A673 (cell line): ENCODE measurements around the gene GPRC5C. TPM values are rescaled to one million over a fixed set of nuclear protein-coding genes. Genes with fewer than 3 reads are reported as not detected.

Experiments used
- BruUV-seq: library from RNA; stranded (reverse); fragments of 400-500 nt; replicated peaks from 2 replicates; lab custom pipeline; 2021; lab: Mats Ljungman, UMichigan
- CTCF ChIA-PET: fragments of 300-600 bp; sonication (Branson Sonifier 250); formaldehyde crosslinking; loops from one replicate; lab custom pipeline; 2022; ENCODE audit warnings: antibody characterized with exemption; lab: Charles Lee
- POLR2A ChIA-PET: fragments of 300-600 bp; sonication (Branson Sonifier 250); formaldehyde crosslinking; loops from one replicate; lab custom pipeline; 2022; ENCODE audit warnings: antibody characterized with exemption; ENCODE audit not compliant: low non-redundant PET; lab: Charles Lee
- DNase-seq: peaks from one replicate; pipeline ENCODE4 v3.0.0-alpha.2; 2015; ENCODE audit warnings: low spot score
- H3K27ac ChIP-seq: fragments of 200-600 bp; sonication (generic); 2 replicates; pipeline ENCODE4 v1.5.1; 2016; ENCODE audit warnings: mixed run types, low read depth, mild to moderate bottlenecking, mixed read lengths, antibody characterized with exemption, low read length; ENCODE audit not compliant: poor library complexity, severe bottlenecking
- H3K27me3 ChIP-seq: fragments of 200-600 bp; sonication (generic); replicated peaks from 2 replicates; pipeline ENCODE4 v1.6.1; 2017; ENCODE audit warnings: mixed run types, low read depth, mild to moderate bottlenecking, mixed read lengths, antibody characterized with exemption, low read length; ENCODE audit not compliant: insufficient read depth, poor library complexity
- H3K36me3 ChIP-seq: fragments of 200-600 bp; sonication (generic); 2 replicates; pipeline ENCODE4 v1.6.1; 2016; ENCODE audit warnings: mixed run types, mild to moderate bottlenecking, mixed read lengths, antibody characterized with exemption, low read length; ENCODE audit not compliant: insufficient read depth, poor library complexity, severe bottlenecking
- H3K4me1 ChIP-seq: fragments of 200-600 bp; sonication (generic); 2 replicates; pipeline ENCODE4 v1.6.1; 2017; ENCODE audit warnings: mixed run types, mild to moderate bottlenecking, mixed read lengths, antibody characterized with exemption, low read length; ENCODE audit not compliant: insufficient read depth, poor library complexity, severe bottlenecking
- H3K4me3 ChIP-seq: fragments of 200-600 bp; sonication (generic); 2 replicates; pipeline ENCODE4 v1.5.1; 2016; ENCODE audit warnings: low read depth, mixed run types, mild to moderate bottlenecking, mixed read lengths, low read length; ENCODE audit not compliant: poor library complexity, severe bottlenecking
- H3K9me3 ChIP-seq: fragments of 200-600 bp; sonication (generic); 2 replicates; pipeline ENCODE4 v1.6.1; 2016; ENCODE audit warnings: mixed run types, low read depth, mild to moderate bottlenecking, mixed read lengths, antibody characterized with exemption, low read length; ENCODE audit not compliant: poor library complexity, severe bottlenecking
- EZH2 ChIP-seq: fragments of 200-600 bp; sonication (generic); IDR thresholded peaks from 2 replicates; pipeline ENCODE4 v1.6.1; 2017; ENCODE audit warnings: borderline replicate concordance, low read depth, mild to moderate bottlenecking, mixed read lengths, antibody characterized with exemption, low read length; ENCODE audit not compliant: poor library complexity, severe bottlenecking
- intact Hi-C: fragments of 100-400 bp; cut with micrococcal nuclease; formaldehyde crosslinking; loops from one replicate; pipeline ENCODE4 v1.10.0; 2022; ENCODE audit not compliant: unreplicated experiment
- total RNA-seq: library from RNA; stranded (reverse); gene quantifications from 2 replicates; pipeline ENCODE4 v1.2.3, GENCODE V29; 2021
- TF ChIP-seq, protein P1 (sequence below): fragments of 300-800, 200-600 bp; sonication (generic); conservative IDR thresholded peaks from 2 replicates; pipeline ENCODE4 v1.5.1; 2017; ENCODE audit warnings: low read depth, mild to moderate bottlenecking, antibody characterized with exemption, low read length, moderate library complexity, mixed read lengths

Gene GPRC5C
- total RNA-seq, 1 experiment from 2014 or later, result not detected

DNA sequence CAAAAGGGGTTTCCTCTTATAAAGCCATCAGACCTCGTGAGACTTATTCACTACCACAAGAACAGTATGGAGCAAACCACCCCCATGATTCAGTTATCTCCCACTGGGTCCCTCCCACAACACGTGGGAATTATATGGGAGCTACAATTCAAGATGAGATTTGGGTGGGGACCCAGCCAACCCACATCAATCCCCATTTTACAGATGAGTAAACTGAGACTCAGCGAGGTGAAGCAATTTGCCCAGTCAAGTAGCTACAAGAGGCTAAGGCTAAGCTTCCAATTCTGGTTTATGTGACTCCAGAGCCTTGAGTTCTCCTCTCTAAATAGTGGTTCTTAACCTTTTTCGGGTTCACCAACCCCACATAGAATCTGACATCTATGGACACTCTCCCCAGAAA lies 43.3 kb downstream of the GPRC5C start:
- no peaks in the 10 kb centered on the region for H3K36me3 ChIP-seq
- H3K27me3 ChIP-seq, result no peaks in the 10 kb centered on the region
- ChIA-PET CTCF (no interaction called here), POLR2A (no interaction called here)
- no peak for TF ChIP-seq EZH2
- TF ChIP-seq, protein P1, sequence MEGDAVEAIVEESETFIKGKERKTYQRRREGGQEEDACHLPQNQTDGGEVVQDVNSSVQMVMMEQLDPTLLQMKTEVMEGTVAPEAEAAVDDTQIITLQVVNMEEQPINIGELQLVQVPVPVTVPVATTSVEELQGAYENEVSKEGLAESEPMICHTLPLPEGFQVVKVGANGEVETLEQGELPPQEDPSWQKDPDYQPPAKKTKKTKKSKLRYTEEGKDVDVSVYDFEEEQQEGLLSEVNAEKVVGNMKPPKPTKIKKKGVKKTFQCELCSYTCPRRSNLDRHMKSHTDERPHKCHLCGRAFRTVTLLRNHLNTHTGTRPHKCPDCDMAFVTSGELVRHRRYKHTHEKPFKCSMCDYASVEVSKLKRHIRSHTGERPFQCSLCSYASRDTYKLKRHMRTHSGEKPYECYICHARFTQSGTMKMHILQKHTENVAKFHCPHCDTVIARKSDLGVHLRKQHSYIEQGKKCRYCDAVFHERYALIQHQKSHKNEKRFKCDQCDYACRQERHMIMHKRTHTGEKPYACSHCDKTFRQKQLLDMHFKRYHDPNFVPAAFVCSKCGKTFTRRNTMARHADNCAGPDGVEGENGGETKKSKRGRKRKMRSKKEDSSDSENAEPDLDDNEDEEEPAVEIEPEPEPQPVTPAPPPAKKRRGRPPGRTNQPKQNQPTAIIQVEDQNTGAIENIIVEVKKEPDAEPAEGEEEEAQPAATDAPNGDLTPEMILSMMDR, result no peak
- intact Hi-C loops, result no loop called here
- no peak for DNase-seq
- no TSS peak for BruUV-seq
- no peak overlapping the region for H3K4me3 ChIP-seq
- H3K27ac ChIP-seq, result no peak overlapping the region
- H3K9me3 ChIP-seq, result peaks cover 9% of the 10 kb centered on the region
- H3K4me1 ChIP-seq, result no peaks in the 10 kb centered on the region

DNA sequence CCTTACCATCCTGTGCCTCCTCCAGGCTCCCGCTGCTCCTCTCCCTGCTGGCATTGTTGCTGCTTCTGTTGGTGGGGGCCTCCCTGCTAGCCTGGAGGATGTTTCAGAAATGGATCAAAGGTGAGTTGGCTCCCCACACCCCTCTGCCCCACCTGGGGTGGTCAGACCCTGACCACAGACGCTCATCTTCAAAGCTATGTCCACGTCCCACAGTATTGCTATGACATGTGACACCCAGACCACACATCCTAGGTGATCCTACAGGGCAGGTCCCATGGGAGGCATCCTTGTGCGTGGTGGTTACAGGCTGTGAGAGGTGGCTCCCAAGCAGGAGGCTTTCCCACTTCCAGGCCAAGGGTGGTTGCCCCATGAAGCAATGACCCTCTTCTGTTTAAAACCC lies 45.5 kb downstream of the GPRC5C start:
- ChIA-PET POLR2A (no interaction called here), CTCF (no interaction called here)
- Histone ChIP-seq H3K4me3 (no peak overlapping the region), H3K27me3 (no peaks in the 10 kb centered on the region), H3K27ac (no peak overlapping the region), H3K36me3 (no peaks in the 10 kb centered on the region), H3K9me3 (peaks cover 9% of the 10 kb centered on the region), H3K4me1 (no peaks in the 10 kb centered on the region)
- intact Hi-C loops, result no loop called here
- BruUV-seq, result no TSS peak
- DNase-seq, result no peak
- TF ChIP-seq, protein P1, result no peak
- no peak for TF ChIP-seq EZH2

DNA sequence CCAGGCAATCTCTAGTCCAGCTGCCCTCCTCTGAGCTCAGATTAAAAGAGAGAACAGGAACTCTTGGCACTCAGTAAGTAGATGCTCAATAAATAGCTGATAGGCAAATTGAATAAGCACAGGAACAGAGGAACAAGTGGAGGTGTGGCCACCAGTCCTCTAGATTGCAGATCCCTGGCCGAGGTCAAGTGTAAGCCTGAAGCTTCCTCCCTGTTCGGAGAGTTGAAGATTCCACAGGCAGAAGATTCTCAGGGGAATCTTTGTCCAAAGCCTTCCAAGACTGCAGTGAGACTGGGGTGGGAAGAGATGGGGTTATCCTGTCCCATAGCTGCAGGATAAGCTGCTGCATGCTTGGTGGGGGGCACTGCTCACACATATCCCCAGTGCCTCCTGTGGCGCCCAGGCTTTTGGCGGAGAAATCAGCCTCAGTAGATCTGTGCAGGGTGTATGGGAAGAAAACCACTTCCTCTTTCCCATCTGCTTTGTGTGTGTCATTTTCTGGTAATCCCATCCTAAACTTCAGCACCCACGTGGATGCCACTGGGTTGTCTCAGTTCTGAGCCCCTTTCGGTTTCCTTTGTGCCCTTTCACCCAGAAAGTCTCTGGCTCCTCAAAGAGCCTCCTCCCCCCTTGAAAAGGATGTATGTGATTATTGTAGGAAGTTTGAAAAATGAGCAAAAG lies 46.7 kb downstream of the GPRC5C start:
- TF ChIP-seq, protein P1, result no peak
- no peak for TF ChIP-seq EZH2
- ChIA-PET POLR2A (no interaction called here), CTCF (no interaction called here)
- Histone ChIP-seq H3K27ac (no peak overlapping the region), H3K9me3 (peaks cover 9% of the 10 kb centered on the region), H3K4me3 (no peak overlapping the region), H3K27me3 (no peaks in the 10 kb centered on the region), H3K4me1 (no peaks in the 10 kb centered on the region), H3K36me3 (no peaks in the 10 kb centered on the region)
- DNase-seq, result no peak
- BruUV-seq, result no TSS peak
- intact Hi-C loops, result no loop called here
